Mesothelial cell of epicardium (in vitro differentiated cells): ENCODE measurements around the gene RELL1. TPM values are rescaled to one million over a fixed set of nuclear protein-coding genes. Genes with fewer than 3 reads are reported as not detected.

ENCODE experiments used
- DNase-seq, 2 experiments: peaks; one replicate each; pipeline ENCODE4 v3.0.0; 2021; ENCODE audit warnings: low spot score in 2 of 2; ENCODE audit not compliant: unreplicated experiment in 2 of 2
- H3K27ac Mint-ChIP-seq: 2 replicates; pipeline ENCODE4 v1.8.0; 2021; ENCODE audit warnings: mixed read lengths
- H3K27me3 Mint-ChIP-seq: 2 replicates; pipeline ENCODE4 v1.8.0; 2021; ENCODE audit warnings: low read depth, mixed read lengths
- H3K36me3 Mint-ChIP-seq: 2 replicates; pipeline ENCODE4 v1.8.0; 2021; ENCODE audit warnings: mixed read lengths
- H3K4me1 Mint-ChIP-seq: 2 replicates; pipeline ENCODE4 v1.8.0; 2021; ENCODE audit warnings: mixed read lengths
- H3K4me3 Mint-ChIP-seq: 2 replicates; pipeline ENCODE4 v1.8.0; 2021; ENCODE audit warnings: mild to moderate bottlenecking, moderate library complexity, mixed read lengths
- H3K9me3 Mint-ChIP-seq: 2 replicates; pipeline ENCODE4 v1.8.0; 2021; ENCODE audit warnings: mixed read lengths
- CTCF ChIP-seq: fragments of 200-600 bp; sonication (generic); IDR thresholded peaks from one replicate; pipeline ENCODE4 v1.5.0; 2021; ENCODE audit warnings: antibody characterized with exemption; ENCODE audit not compliant: unreplicated experiment
- total RNA-seq: library from RNA; stranded (reverse); gene quantifications from 3 replicates; pipeline ENCODE4 v1.2.1, GENCODE V29; 2021

The RELL1 gene
- total RNA-seq, 1 donor from 2014 or later, result 11.7 TPM

- peak; percentile 93 for TF ChIP-seq CTCF
- H3K4me1 Mint-ChIP-seq, result peaks cover 6% of the 10 kb centered on the region
- H3K27me3 Mint-ChIP-seq, result peaks cover 11% of the 10 kb centered on the region
- peaks cover 7% of the 10 kb centered on the region for H3K9me3 Mint-ChIP-seq
- no peak overlapping the region for H3K4me3 Mint-ChIP-seq
- DNase-seq, result peak; percentile 43 to 85
- H3K27ac Mint-ChIP-seq, result no peak overlapping the region
- peaks cover 5% of the 10 kb centered on the region for H3K36me3 Mint-ChIP-seq
Measured at GRCh38 chr4:37603070-37603468, 83.1 kb downstream of the RELL1 start.

GRCh38 chr4:37602454-37603069, 83.6 kb downstream of the RELL1 start:
- Mint-ChIP-seq H3K4me3 (no peak overlapping the region), H3K27ac (no peak overlapping the region), H3K36me3 (peaks cover 2% of the 10 kb centered on the region), H3K4me1 (peaks cover 6% of the 10 kb centered on the region), H3K9me3 (peaks cover 4% of the 10 kb centered on the region), H3K27me3 (peaks cover 10% of the 10 kb centered on the region)
- DNase-seq, result no peak
- TF ChIP-seq CTCF, result no peak

GRCh38 chr4:37601531-37601930, 84.6 kb downstream of the RELL1 start:
- Mint-ChIP-seq H3K4me1 (peaks cover 13% of the 10 kb centered on the region), H3K27ac (no peak overlapping the region), H3K9me3 (no peaks in the 10 kb centered on the region), H3K27me3 (peaks cover 7% of the 10 kb centered on the region), H3K4me3 (no peak overlapping the region), H3K36me3 (no peaks in the 10 kb centered on the region)
- TF ChIP-seq CTCF, result no peak
- DNase-seq, result no peak

- no peak for DNase-seq
- no peak for TF ChIP-seq CTCF
- Mint-ChIP-seq H3K27ac (no peak overlapping the region), H3K27me3 (peaks cover 4% of the 10 kb centered on the region), H3K4me3 (no peak overlapping the region), H3K9me3 (no peaks in the 10 kb centered on the region), H3K36me3 (no peaks in the 10 kb centered on the region), H3K4me1 (peaks cover 15% of the 10 kb centered on the region)
Measured at GRCh38 chr4:37599092-37599790, 86.9 kb downstream of the RELL1 start.

- peaks cover 14% of the 10 kb centered on the region for H3K4me1 Mint-ChIP-seq
- peak overlapping the region; percentile 31 for H3K27ac Mint-ChIP-seq
- no peaks in the 10 kb centered on the region for H3K9me3 Mint-ChIP-seq
- TF ChIP-seq CTCF, result no peak
- no peak for DNase-seq
- no peak overlapping the region for H3K4me3 Mint-ChIP-seq
- H3K27me3 Mint-ChIP-seq, result no peaks in the 10 kb centered on the region
- H3K36me3 Mint-ChIP-seq, result no peaks in the 10 kb centered on the region
Measured at GRCh38 chr4:37597034-37597433, 89.1 kb downstream of the RELL1 start.
